ENCODE results near the gene YIF1B. TPM values are rescaled to one million over a fixed set of nuclear protein-coding genes. Genes with fewer than 3 reads are reported as not detected.
"Not testable (repeated sequence)": the region's sequence is repeated elsewhere in the genome, so short reads cannot be mapped to it uniquely, and the experiment has no call there.

YIF1B gene
- total RNA-seq, 1 experiment from 2014 or later, result 120 TPM

DNA sequence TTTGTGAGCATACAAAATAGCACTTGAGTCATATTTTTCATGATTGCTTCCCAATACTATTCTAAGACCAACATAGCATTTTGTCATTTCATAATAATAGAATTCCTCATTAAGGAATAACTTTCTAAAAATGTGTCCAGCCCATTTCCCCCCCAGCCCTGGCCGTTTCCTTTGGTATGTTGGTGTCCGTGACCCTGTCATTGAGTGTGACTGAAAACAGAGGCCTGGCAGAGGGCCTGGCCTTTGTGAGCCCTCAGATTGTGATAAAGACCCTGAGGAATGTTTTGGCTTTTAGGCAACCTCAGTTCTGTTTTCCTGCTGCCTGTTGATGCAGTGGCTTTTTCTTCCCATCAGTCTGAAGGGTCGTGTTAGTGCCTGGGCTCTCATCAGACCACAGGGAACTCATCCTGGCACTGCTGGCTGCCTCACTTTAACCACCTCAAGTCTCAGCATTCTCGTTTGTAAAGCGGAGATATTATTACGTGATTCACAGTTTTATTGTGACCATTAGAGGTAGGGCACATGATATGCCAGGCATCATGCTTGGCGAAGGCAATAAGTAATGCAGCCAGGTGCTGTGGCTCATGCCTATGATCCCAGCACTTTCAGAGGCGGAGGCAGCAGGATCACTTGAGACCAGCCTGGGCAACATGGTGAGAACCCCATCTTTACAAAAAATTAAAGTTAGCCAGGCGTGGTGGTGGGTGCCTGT, 37.6 kb downstream of the YIF1B start:
- DNase-seq (ENCODE audit: low read depth), result no peak

- no peak for DNase-seq (ENCODE audit: low read depth)
These were observed 38.2 kb downstream of the YIF1B start for GRCh38 chr19:38277549-38277948.

DNA sequence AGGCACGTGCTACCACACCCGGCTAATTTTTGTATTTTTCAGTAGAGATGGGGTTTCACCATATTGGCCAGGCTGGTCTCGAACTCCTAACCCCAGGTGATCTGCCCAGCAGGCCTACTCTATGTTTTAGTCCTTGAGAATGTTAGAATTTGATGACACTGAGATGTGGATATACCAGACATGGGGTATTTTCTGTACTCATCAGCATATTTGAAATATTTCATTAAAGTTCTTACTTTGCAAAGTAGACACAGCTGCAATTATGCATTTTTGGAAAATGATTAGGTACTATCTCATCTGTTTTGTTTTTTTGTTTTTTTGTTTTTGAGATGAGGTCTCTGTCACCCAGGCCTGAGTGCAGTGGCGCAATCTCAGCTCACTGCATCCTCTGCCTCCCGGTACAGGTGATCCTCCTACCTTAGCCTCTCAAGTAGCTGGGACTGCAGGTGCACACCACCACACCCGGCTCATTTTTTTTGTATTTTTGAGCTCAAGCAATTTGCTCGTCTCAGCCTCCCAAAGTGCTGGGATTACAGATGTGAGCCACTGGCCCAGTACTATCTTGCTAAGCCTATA, 38.7 kb downstream of the YIF1B start:
- no peak for DNase-seq (ENCODE audit: low read depth)

DNA sequence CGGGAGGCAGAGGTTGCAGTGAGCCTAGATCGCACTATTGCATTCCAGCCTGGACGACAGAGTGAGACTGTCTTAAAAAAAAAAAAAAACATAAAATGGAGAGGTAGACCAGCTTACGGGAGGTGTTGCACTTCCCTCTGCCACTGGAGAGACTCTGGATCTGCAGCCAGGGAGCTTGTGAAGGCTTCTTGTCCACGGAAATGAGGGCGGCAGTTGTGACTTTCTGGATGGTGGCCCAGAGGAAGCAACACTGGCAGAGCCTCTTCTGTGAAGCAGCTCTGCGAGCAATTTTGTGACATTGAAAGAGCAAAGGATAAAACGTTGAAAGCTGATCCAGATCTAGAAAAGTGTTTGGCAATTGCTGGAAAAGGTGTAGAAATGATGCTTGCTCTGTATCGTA, 41.0 kb downstream of the YIF1B start:
- DNase-seq (ENCODE audit: low read depth), result no peak

- DNase-seq (ENCODE audit: low read depth), result no peak
These were observed 42.2 kb downstream of the YIF1B start for GRCh38 chr19:38273499-38273898.

DNA sequence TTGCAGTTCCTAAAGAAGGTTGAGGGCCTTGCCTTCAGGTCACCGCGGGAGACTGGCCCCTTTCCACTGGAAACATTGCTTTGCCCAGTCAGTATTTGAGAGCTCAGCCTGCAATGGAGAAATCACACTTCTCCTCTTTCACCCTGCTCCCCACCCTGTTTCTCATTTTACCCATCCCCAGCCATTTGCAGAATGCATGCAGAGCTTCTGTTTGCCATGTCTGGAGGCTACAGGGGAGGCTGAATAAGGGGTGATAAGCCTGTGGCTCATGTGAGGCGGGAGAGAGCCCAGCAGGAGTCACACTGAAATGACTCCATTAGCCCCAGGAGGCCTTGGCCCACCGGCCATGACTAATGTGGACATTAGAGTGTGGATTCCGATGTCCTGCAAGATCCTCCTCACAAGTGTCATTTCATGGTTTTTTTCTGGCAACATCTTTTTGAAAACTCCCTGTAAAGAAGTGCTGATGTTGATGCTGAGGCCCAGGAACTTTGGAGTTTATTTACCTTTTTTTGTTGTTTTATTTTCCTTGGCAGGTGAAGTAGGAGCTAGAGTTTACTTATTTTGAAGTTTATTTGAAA, 45.1 kb downstream of the YIF1B start:
- peak; percentile 47 for DNase-seq (ENCODE audit: low read depth)

- DNase-seq (ENCODE audit: low read depth), result no peak
These were observed 47.2 kb downstream of the YIF1B start for GRCh38 chr19:38268539-38268938.

- DNase-seq (ENCODE audit: low read depth), result no peak
These were observed 47.8 kb downstream of the YIF1B start for GRCh38 chr19:38267761-38268483.

GRCh38 chr19:38266981-38267597, 48.7 kb downstream of the YIF1B start:
- DNase-seq (ENCODE audit: low read depth), result peak; percentile 65

DNA sequence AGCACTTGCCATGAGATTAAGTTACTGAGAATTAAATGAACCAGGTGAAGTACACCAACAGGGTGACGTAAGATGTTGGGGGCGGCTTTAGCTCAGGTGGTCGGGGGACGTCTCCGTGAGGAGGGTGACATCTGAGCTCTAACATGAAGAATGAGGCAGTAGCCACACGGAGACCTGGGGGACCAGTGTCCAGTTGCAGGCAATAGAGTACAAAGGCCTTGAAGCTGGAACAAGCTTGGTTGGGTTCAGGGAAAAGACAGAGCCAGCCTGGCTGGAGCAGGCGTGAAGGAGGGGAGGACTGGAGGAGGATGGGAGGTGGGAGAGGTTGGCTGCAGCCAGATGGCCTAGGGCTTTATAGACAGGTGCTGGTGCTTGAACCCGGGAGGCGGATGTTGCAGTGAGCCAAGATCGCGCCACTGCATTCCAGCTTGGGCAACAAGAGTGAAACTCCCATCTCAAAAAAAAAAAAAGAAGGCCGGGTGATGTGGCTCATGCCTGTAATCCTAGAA, 49.8 kb downstream of the YIF1B start:
- DNase-seq (ENCODE audit: low read depth), result no peak

DNA sequence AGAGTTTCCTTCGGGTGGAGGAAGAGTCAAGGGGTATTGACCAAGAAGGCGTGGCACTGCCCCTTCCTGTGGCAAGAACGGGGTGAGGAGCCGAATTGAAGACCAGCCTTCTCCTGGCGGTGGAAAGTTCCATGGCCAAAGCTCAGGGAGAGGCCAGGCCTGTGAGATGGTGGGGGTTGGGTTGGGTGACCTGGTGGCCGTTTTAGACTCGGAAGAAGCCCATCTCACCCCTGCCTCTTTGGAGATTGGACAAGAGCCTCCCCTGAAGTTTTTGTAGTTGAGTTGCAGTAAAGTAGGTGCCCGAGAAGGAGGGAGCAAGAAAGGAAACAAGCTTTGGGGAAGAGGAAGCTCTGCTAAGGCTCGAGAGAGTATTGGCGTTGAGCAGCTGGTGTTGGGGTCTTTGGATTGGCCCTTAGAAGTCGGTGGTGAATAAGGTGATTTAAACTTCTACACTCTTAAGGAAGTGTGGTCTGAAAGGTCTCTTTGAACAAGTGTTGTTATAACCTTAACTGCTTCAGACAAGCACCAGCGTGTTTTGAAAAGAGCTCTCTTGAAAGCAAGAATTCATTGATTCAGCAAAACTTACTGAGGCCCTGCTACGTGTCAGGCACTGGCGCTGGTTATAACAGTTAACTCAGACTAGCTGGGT, 50.4 kb downstream of the YIF1B start:
- no peak for DNase-seq (ENCODE audit: low read depth)

GRCh38 chr19:38264486-38265212, 51.1 kb downstream of the YIF1B start, which contains the start of gene SPINT2:
SPINT2 (plus strand) TSS chr19:38264573; CDS start chr19:38264893, 320 bp downstream.
- DNase-seq (ENCODE audit: low read depth), result no peak

DNA sequence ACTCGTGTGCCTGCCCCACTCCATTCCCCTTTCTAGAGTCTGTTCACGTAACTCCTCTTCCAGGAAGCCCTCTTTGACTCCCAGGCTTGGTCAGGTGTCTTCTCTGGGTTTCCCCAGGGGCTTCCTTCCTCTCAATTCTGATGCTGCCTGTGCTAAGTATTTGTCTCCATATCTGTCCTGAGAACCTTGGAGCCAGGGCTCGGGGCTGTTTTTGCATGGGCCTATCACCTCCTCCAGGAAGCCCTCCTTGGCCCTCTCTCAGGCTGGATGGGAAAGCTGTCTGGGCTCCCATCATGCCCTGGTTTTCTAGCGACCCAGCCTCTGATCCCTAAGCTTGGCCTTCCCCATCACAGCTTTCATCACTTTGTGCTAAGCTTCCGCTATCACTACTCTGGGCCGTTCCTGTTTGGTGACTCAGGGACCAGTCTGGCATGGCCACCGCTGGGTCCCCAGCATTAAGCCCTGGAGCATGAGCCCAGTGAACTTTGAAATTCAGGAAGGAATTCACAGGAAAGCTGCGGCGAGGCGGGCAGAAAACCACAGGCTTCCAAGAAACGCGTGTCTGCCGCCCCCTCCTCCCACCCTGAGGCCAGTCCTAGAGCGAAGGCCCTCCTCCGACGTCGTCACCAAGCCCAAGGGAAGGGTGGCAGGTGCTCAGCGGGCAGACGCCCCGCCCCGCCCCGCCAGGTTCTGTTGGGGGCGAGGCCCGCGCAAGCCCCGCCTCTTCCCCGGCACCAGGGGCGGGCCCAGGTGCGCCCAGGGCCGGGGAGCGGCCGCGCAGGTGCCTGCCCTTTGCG, 51.9 kb downstream of the YIF1B start:
- no peak for DNase-seq (ENCODE audit: low read depth)

DNA sequence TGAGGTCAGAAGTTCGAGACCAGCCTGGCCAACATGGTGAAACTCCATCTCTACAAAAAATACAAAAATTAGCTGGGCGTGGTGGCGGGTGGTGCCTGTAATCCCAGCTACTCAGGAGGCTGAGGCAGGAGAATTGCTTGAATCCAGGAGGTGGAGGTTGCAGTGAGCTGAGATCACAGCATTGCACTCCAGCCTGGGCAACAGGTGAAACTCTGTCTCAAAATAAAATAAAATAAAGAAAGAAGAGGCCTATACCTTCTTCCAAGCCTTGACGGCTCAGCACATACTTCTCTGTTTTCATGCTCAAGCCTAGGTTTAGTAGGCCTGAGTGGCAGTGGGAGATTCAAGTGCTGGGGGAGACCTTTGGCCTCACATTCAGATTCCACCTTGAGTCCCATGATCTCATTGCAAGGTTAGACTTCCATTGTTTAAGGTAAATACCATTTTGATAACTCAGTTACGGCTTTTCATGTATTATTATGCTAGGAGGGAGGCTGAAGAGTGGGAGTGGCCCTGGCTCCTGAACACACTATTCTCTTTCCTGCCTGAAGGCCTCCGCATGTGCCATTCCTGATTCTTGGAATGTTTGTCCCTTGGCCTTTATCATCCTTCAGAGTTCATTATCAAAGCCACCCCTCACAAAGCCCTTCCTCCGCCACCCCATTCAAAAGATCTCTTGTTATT, 53.0 kb downstream of the YIF1B start:
- no peak for DNase-seq (ENCODE audit: low read depth)

DNA sequence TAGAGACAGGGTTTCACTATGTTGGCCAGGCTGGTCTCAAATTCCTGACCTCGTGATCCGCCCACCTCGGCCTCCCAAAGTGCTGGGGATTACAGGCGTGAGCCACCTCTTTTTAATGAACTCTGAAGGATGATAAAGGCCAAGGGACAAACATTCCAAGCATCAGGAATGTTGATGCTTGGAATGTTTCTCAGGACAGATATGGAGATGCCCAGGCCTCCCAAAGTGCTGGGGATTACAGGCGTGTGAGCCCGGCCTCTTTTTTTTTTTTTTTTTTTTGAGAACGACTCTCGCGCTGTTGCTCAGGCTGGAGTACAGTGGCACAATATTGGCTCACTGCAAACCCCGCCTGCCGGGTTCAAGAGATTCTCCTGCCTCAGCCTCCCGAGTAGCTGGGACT, 53.8 kb downstream of the YIF1B start:
- DNase-seq (ENCODE audit: low read depth), result not testable (repeated sequence)

GRCh38 chr19:38255383-38256014, 60.2 kb downstream of the YIF1B start:
- DNase-seq (ENCODE audit: low read depth), result no peak

- no peak for DNase-seq (ENCODE audit: low read depth)
These were observed 62.0 kb downstream of the YIF1B start for GRCh38 chr19:38253788-38254187.

Data from HT1080 (cell line).